Measurements from ENCODE around the gene XIRP2. TPM values are rescaled to one million over a fixed set of nuclear protein-coding genes. Genes with fewer than 3 reads are reported as not detected.

XIRP2 gene
- total and polyA plus RNA-seq, 4 donors, result under 0.01 to 0.14 (median 0.01) TPM; not detected in 1

GRCh38 chr2:167017021-167017420 is 128.7 kb downstream of the XIRP2 start:
- Histone ChIP-seq H3K27me3 (ENCODE audit: control insufficient read depth in 4 of 4, insufficient read depth in 4 of 4, low read length in 3 of 4) (no peaks in the 10 kb centered on the region), H3K36me3 (ENCODE audit: control insufficient read depth in 4 of 4, insufficient read depth in 3 of 4, low read depth in 1 of 4, low read length in 3 of 4) (no peaks in the 10 kb centered on the region), H3K9me3 (ENCODE audit: control insufficient read depth in 4 of 4, low read length in 3 of 4) (no peaks in the 10 kb centered on the region), H3K9ac (ENCODE audit: low read depth in 1 of 2, low read length in 2 of 2) (no peak overlapping the region), H3K4me3 (ENCODE audit: low read depth in 1 of 3, low read length in 3 of 3) (no peak overlapping the region), H3K27ac (ENCODE audit: low read depth in 1 of 2, low read length in 2 of 2) (no peak overlapping the region), H3K4me1 (ENCODE audit: control insufficient read depth in 4 of 4, insufficient read depth in 4 of 4, low read length in 3 of 4) (no peaks in the 10 kb centered on the region)
- TF ChIP-seq HNF4G (IDR thresholded peaks at IDR 0.05), result no peak
- no peak for TF ChIP-seq REST (IDR thresholded peaks at IDR 0.05)
- no peak for TF ChIP-seq EGR1 (IDR thresholded peaks at IDR 0.05; ENCODE audit: low read depth in 2 of 2)
- no peak for TF ChIP-seq JUND (IDR thresholded peaks at IDR 0.05)
- no peak for TF ChIP-seq TAF1 (conservative IDR thresholded peaks at IDR 0.05)
- no peak for TF ChIP-seq SP1 (IDR thresholded peaks at IDR 0.05)
- no peak for TF ChIP-seq MAX (IDR thresholded peaks at IDR 0.05)
- TF ChIP-seq FOXA2 (IDR thresholded peaks at IDR 0.05), result no peak
- no peak for TF ChIP-seq RXRA (IDR thresholded peaks at IDR 0.05)
- WGBS, result 81% methylated on average over 1 of the region's 1 CpG
- DNase-seq (ENCODE audit: low spot score), result no peak

DNA sequence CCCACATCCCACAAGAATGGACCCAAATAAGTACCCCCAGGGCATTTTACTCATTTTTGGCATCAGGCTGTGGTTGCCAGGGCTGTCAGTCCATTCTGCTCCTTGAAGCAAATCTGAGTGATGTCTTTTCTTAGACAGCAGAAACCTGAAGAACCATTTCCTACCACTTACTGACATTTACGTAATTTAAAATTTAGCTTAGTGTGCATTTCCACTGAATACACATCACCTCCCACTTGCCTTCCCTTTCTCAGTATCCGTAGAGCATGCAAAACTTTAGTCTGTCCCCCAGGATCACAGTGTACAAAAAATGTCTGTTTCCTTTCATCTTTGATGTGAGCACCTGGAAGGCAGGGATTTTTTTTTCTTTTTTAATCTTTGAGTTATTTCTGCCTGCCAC is 130.3 kb downstream of the XIRP2 start:
- Histone ChIP-seq H3K4me3 (ENCODE audit: low read depth in 1 of 3, low read length in 3 of 3) (no peak overlapping the region), H3K36me3 (ENCODE audit: control insufficient read depth in 4 of 4, insufficient read depth in 3 of 4, low read depth in 1 of 4, low read length in 3 of 4) (no peaks in the 10 kb centered on the region), H3K4me1 (ENCODE audit: control insufficient read depth in 4 of 4, insufficient read depth in 4 of 4, low read length in 3 of 4) (no peaks in the 10 kb centered on the region), H3K9ac (ENCODE audit: low read depth in 1 of 2, low read length in 2 of 2) (no peak overlapping the region), H3K27me3 (ENCODE audit: control insufficient read depth in 4 of 4, insufficient read depth in 4 of 4, low read length in 3 of 4) (no peaks in the 10 kb centered on the region), H3K9me3 (ENCODE audit: control insufficient read depth in 4 of 4, low read length in 3 of 4) (no peaks in the 10 kb centered on the region), H3K27ac (ENCODE audit: low read depth in 1 of 2, low read length in 2 of 2) (no peak overlapping the region)
- no peak for DNase-seq (ENCODE audit: low spot score)
- TF ChIP-seq TAF1 (conservative IDR thresholded peaks at IDR 0.05) (no peak), RAD21 (IDR thresholded peaks at IDR 0.05) (no peak), YY1 (IDR thresholded peaks at IDR 0.05) (no peak), REST (IDR thresholded peaks at IDR 0.05) (no peak), HNF4A (conservative IDR thresholded peaks at IDR 0.05) (no peak), JUND (IDR thresholded peaks at IDR 0.05) (no peak), FOXA1 (IDR thresholded peaks at IDR 0.05) (no peak), FOXA2 (IDR thresholded peaks at IDR 0.05) (no peak), HNF4G (IDR thresholded peaks at IDR 0.05) (no peak), MAX (IDR thresholded peaks at IDR 0.05) (no peak), SP1 (IDR thresholded peaks at IDR 0.05) (no peak), EGR1 (IDR thresholded peaks at IDR 0.05; ENCODE audit: low read depth in 2 of 2) (no peak)
- TF ChIP-seq, protein P1, sequence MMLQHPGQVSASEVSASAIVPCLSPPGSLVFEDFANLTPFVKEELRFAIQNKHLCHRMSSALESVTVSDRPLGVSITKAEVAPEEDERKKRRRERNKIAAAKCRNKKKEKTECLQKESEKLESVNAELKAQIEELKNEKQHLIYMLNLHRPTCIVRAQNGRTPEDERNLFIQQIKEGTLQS (IDR thresholded peaks at IDR 0.05), result no peak
- TF ChIP-seq, protein P2, sequence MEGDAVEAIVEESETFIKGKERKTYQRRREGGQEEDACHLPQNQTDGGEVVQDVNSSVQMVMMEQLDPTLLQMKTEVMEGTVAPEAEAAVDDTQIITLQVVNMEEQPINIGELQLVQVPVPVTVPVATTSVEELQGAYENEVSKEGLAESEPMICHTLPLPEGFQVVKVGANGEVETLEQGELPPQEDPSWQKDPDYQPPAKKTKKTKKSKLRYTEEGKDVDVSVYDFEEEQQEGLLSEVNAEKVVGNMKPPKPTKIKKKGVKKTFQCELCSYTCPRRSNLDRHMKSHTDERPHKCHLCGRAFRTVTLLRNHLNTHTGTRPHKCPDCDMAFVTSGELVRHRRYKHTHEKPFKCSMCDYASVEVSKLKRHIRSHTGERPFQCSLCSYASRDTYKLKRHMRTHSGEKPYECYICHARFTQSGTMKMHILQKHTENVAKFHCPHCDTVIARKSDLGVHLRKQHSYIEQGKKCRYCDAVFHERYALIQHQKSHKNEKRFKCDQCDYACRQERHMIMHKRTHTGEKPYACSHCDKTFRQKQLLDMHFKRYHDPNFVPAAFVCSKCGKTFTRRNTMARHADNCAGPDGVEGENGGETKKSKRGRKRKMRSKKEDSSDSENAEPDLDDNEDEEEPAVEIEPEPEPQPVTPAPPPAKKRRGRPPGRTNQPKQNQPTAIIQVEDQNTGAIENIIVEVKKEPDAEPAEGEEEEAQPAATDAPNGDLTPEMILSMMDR (IDR thresholded peaks at IDR 0.05; ENCODE audit: low read depth, low read length, missing input control), result no peak
- TF ChIP-seq, protein P3, sequence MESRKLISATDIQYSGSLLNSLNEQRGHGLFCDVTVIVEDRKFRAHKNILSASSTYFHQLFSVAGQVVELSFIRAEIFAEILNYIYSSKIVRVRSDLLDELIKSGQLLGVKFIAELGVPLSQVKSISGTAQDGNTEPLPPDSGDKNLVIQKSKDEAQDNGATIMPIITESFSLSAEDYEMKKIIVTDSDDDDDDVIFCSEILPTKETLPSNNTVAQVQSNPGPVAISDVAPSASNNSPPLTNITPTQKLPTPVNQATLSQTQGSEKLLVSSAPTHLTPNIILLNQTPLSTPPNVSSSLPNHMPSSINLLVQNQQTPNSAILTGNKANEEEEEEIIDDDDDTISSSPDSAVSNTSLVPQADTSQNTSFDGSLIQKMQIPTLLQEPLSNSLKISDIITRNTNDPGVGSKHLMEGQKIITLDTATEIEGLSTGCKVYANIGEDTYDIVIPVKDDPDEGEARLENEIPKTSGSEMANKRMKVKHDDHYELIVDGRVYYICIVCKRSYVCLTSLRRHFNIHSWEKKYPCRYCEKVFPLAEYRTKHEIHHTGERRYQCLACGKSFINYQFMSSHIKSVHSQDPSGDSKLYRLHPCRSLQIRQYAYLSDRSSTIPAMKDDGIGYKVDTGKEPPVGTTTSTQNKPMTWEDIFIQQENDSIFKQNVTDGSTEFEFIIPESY (IDR thresholded peaks at IDR 0.05), result no peak
- 64% methylated on average over 2 of the region's 2 CpGs for WGBS

Measured in liver (tissue), 9 donors.